Endothelial cell of umbilical vein (primary cell): ENCODE data around the gene COL19A1.

Source experiments
- MYC ChIP-seq: IDR thresholded peaks from one replicate; pipeline ENCODE4 v1.6.1; 2011; ENCODE audit warnings: mild to moderate bottlenecking, low read depth, low read length
- POLR2AphosphoS5 ChIP-seq: IDR thresholded peaks from 2 replicates; pipeline ENCODE4 v1.6.1; 2012; ENCODE audit warnings: low read depth, mild to moderate bottlenecking, control low read depth, low read length, moderate library complexity; ENCODE audit not compliant: insufficient read depth
- TF ChIP-seq, protein P1 (sequence below), 2 donors: IDR thresholded peaks; 1 replicate in 1 of 2; 2 replicates in 1 of 2; pipeline ENCODE4 v1.5.1; 2011; ENCODE audit warnings: low read length in 2 of 2, mild to moderate bottlenecking in 2 of 2, moderate library complexity in 2 of 2, control low read depth in 1 of 2, inconsistent platforms in 1 of 2, low read depth in 1 of 2; ENCODE audit not compliant: insufficient read depth in 1 of 2; ENCODE audit errors: extremely low read depth in 1 of 2

DNA sequence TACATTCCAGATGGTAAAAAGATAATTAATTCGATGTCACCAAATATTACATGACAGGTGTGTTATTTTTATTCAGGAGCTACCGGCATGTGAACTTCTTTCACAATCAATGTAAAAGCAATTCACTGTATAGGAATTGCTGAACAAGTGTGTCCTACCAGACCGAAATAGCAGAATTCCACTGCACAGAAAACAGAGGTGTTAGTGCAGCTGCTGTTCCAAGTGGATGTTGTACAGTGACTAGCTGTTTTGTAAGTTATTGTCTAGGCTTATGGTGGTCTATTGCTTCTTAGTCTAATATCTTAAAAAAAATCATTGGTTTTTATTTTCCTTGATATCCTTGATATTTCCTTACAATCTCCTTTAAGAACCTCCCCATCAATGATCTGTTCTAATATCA is 107.4 kb downstream of the COL19A1 start:
- TF ChIP-seq, protein P1, sequence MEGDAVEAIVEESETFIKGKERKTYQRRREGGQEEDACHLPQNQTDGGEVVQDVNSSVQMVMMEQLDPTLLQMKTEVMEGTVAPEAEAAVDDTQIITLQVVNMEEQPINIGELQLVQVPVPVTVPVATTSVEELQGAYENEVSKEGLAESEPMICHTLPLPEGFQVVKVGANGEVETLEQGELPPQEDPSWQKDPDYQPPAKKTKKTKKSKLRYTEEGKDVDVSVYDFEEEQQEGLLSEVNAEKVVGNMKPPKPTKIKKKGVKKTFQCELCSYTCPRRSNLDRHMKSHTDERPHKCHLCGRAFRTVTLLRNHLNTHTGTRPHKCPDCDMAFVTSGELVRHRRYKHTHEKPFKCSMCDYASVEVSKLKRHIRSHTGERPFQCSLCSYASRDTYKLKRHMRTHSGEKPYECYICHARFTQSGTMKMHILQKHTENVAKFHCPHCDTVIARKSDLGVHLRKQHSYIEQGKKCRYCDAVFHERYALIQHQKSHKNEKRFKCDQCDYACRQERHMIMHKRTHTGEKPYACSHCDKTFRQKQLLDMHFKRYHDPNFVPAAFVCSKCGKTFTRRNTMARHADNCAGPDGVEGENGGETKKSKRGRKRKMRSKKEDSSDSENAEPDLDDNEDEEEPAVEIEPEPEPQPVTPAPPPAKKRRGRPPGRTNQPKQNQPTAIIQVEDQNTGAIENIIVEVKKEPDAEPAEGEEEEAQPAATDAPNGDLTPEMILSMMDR (IDR thresholded peaks at IDR 0.05; ENCODE audit: extremely low read depth in 1 of 2, insufficient read depth in 1 of 2, low read depth in 1 of 2, low read length in 2 of 2): no peak
- TF ChIP-seq MYC (no peak), POLR2AphosphoS5 (no peak)
